SHP77 treated with DMSO at 0.1 percent for 48 hours (cell line): ENCODE data around the gene PHC1.
"Not testable (repeated sequence)": the region's sequence is repeated elsewhere in the genome, so short reads cannot be mapped to it uniquely, and the experiment has no call there.

Experiments
- DNase-seq: peaks from one replicate; lab custom pipeline; 2025; lab: John Stamatoyannopoulos, UW

Gene PHC1

DNA sequence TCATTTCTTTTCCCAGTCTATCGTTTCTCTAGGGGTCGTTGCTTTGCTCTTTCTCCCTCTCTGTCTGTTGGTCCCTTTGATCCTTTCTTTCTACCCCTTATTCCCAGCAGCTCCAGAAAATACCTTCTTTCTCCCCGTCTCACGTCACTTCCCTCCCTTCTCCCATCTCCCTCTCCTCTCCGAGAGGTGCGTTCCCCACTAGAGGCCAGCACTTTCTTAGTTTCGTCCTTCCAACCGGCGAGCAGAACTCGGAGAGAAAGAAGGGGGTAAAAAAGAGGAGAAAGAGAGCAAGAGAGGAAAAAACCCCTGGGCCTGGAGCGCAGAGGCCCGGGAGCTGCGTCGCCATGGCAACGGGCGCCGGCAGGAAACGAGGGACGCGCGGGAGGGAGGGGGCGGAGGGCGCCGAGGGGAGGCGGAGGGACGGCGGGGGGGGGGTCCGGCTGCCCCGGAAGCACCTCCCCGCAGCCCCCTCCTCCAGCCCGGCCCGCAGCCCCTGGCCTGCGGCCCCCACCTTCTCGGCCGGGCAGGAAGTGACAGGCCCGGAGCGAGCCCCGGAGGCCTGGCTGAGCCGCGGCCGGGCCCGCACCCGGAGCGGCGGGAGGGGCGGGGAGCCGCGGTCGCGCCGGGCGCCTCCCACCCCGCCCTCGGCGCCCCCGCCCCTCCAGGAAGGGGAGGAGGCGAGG, at the start of gene PHC1:
Gene PHC1, plus strand, starts transcription at position 477 of the 683 bp plus-strand sequence. CDS start 3,169 bp downstream, outside the sequence.
- not testable (repeated sequence) for DNase-seq

DNA sequence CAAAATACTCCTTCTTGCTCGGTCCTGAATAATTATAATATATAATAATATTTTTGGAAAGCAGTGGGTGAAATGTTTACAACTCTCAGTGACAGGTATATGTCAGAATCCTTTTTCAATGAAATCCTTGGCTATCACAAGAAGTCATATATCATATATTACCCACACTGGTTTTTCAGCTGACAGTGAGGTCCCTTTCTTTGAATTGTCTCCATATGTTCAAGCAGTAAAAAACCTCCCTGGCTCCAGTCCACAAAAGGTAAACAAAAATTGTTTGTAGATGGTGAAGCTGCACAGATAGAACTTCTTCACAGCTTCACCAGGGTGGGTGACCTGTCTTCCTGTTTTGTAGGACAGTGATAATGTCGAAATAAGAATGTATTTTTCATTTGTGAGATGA, 47.9 kb upstream of the PHC1 start:
- no peak for DNase-seq

DNA sequence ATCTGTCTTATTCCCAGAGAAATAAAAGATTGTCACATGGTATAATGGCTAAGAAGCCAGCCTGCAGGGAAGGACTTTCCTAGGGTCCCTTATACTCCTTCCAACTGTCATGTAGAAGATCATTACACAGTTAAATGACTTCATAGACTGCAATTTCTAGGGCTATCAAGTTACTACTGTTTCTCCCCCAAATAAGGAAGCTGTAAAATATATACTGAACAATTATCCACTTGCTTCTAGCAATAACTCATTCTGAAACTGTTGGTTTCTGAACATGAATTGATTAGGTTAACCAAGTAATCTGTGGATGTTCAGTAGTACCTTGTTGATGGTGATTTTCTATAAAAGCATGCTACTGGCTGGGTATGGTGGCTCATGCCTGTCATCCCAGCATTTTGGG, 47.3 kb upstream of the PHC1 start:
- DNase-seq, result no peak

DNA sequence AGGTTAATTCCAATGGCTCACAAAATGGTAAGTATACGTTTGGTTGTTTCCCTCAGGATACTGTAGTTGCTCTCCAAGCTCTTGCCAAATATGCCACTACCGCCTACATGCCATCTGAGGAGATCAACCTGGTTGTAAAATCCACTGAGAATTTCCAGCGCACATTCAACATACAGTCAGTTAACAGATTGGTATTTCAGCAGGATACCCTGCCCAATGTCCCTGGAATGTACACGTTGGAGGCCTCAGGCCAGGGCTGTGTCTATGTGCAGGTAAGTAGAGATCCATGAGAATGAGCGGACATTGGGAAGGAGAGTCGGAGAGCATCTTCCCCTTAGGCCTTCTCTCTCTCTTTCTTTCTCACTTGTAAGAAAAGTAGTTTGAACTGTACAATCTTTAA, 46.5 kb upstream of the PHC1 start:
- DNase-seq, result no peak

DNA sequence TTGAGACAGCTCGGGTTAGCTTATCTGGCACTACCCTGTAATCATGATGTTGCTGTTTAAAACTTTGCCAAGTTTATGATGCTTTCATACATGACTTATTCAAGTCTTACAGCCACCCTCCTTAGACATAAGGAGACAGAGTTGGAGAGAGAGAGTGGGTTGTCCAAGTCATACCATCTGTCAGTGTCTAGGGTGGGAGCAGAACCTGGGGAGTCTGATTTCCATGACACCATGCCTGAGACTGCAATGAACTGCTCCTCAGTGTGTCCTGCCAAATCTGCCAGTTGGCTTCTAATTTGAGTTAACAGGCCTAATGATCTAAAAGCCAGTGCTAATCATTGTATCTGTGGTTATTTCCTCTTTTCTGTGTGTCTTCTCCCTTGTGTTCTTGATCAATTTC, 43.7 kb upstream of the PHC1 start:
- DNase-seq, result no peak

DNA sequence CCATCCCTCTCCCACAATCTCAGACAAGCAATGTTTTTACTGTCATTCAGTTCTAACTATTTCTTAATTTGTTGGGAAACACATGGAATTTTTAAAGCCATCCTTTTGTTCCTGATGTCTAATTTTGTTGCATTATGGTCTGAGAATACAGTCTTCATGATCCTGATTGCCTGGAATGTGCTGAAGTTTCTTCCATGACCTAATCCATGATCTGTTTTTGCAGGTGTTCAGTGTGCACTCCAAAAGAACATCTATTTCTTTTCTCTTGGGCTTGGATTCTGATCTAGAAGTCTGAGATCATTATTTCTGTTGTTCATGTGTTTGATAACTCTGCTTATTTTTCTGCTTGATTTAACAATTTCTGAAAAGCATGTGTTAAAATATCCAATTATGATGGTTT, 43.2 kb upstream of the PHC1 start:
- DNase-seq, result no peak

DNA sequence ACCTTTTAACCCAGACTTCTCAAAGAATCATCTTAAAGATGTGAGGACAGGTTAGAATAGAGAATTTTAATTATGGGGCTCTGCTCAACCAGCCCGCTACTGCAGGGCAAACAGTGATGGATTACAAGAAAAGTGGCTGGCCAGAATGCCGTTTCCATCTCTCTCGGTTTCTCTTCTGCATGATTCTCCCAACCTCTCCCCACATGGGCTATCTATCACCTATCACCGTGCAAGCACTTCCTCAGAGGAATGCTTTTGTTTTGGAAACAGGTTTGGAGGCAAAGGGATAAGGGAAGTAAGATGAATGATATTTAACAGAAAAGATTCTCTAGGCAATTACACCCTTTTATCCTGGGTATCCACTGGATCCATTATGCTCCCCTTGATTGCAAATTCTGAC, 37.4 kb upstream of the PHC1 start:
- no peak for DNase-seq

DNA sequence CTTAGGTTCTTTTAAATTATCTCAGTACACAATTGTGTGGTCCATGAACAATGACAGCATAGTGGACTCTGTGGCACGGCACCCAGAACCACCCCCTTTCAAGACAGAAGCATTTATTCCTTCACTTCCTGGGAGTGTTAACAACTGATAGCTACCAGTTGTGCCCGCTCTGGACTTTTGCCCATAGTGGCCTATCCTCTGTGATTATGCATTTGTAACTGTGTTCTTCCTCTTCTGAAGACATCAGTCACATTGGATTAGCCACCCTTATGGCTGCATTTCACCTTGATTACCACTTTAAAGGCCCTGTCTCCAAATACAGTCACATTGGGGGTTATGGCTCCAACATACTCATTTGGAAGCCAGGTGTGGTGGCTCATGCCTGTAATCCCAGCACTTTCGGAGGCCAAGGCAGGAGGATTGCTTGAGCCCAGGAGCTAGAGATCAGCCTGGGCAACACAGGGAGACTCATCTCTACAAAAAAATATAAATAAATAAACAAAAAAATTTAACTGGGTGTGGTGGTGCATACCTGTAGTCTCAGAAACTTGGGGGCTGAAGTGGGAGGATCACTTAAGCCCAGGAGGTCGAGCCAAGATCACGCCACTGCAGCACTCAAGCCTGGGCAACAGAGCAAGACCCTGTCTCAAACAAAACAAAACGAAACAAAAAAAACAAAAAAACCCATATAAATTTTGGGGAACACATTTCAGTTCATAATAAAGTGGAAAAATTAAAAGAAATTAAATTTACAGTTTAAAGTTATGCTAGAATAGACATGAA, 27.6 kb upstream of the PHC1 start:
- DNase-seq, result no peak

DNA sequence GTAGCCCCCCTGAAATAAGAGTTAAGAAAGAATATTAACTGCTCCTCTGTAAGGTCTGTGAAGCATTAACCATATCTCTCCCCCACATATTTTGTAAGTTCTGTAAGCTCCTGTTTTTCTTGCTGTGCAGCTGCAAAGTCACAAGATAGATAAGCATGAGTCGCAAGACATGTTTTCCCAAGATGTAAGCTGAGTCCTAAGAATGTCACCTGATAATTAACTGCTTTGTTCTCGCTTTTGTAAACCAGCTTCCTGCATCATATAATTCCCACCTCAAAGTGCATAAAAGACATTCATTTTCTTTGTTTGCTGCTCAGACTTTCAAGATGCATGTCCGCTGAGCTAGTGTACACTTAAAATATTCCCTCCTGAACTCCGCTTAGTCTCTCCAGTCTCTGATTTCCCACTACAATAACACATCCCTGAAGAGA, 27.0 kb upstream of the PHC1 start:
- no peak for DNase-seq

DNA sequence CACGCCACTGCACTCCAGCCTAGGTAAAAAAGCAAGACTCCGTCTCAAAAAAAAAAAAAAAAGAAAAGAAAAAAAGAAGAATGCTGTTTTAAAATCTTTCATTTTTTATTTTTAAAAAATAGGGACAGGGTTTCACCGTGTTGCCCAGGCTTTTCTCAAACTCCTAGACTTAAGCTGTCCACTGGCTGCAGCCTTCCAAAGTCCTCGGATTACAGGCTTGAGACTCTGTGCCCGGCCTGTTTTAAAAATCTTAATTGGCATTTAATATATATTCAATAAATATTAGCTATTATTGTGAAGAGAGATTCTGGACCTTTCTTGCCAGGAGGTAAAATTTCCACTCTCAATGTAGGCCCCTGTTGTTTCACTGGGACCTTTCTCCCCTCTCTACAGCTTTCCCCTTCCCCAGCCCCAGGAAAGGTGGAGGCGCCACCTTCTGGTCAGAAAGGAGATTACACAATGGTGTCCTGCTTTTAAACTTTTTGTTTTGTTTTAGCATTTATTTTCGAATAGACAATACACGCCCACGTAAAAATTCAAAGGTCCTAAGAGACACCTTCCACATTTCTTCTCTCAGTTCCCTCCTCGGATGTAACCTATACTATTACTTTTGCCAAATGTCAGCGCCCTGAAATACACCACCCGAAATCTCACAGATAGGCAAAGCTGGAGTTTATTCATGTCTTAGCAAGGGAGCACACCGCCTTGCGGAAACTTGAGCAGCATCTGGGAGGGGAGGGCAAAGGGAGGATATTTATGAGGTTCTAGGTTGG, 23.8 kb upstream of the PHC1 start:
- DNase-seq, result no peak

DNA sequence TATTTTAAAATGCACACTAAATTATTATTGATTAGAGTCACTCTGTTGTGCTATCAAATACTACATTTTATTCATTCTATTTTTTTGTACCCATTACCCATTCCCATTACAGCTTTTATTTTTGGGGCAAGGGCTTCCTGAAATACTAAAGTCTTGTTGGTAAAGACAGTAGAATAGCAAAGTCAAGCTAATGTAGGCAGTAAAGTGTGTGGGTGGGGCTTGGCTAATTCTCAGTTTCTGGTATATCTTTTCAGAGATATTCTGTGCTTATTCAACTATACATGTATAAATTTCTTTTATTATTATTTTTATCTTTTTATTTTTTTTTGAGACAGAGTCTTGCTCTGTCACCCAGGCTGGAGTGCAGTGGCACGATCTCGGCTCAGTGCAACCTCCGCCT, 22.3 kb upstream of the PHC1 start:
- DNase-seq, result no peak

DNA sequence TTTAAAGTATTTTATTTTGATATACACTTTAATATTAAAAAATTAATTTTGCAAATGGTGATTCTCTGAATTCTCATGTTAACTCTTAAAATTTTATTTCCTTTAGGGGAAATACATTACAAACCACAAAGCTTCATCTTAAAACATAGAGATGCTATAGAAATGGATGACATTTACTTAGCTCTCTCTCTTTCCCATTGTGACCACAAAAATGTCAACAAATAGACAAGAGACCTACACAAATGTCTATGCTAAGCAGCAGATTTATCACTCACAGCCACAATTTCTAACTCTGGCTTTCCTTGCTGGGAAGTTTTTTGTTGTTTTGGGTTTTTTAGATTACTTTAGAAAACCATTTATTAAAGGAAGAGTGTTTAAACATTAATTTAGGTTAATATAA, 19.9 kb upstream of the PHC1 start:
- DNase-seq, result no peak

DNA sequence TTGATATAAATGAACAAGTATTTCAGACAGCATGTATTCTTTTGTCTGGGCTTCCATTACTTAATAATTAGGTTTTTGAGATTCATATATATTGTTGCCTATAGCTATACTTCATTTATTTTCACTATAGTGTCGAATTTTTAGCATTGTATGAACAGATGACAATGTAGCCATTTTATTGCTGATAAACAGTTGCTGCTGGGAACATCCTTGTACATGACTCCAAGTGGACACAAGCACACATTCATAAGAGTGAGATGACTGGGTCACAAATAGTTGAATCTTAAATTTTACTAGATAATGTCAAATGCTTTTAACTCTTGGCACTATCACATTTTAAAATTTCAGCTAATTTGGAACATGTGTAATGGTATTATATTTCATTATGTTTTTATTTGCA, 19.3 kb upstream of the PHC1 start:
- no peak for DNase-seq

DNA sequence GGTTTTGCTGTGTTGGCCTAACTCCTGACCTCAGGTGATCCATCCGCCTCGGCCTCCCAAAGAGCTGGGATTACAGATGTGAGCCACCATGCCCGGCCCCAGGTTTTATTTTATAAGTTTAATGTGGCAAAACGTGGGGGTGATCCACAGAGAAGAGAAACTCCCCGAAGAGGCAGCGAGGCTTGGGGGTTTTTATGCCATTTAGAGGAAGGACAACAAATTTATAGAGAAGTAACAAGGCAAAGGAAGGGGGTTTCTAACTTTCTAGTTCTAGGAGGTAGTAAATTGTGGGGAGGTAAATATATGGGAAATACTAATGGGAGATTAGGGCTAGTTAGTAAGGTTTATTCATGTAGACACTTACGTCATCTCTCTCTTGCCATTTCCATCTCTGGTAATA, 17.2 kb upstream of the PHC1 start:
- no peak for DNase-seq

DNA sequence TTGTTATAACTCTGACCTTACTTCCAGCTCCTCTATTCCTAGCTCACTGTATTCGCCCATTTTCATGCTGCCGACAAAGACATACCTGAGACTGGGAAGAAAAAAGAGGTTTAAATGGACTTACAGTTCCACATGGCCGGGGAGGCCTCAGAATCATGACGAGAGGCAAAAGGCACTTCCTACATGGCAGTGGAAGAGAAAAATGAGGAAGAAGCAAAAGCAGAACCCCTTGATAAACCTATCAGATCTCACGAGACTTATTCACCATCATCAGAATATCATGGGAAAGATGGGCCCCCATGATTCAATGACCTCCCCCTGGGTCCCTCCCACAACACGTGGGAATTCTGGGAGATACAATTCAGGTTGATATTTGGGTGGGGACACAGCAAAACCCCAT, 14.5 kb upstream of the PHC1 start:
- DNase-seq, result no peak

DNA sequence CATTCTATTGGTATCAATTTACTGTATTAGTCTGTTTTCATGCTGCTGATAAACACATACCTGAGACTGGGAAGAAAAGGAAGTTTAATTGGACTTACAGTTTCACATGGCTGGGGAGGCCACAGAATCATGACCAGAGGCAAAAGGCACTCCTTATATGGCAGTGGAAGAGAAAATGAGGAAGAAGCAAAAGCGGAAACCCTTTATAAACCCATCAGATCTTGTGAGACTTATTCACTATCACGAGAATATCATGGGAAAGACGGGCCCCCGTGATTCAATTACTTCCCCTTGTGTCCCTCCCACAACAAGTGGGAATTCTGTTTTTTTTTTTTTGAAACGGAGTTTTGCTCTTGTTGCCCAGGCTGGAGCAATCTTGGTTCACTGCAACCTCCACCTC, 11.6 kb upstream of the PHC1 start:
- DNase-seq, result not testable (repeated sequence)

DNA sequence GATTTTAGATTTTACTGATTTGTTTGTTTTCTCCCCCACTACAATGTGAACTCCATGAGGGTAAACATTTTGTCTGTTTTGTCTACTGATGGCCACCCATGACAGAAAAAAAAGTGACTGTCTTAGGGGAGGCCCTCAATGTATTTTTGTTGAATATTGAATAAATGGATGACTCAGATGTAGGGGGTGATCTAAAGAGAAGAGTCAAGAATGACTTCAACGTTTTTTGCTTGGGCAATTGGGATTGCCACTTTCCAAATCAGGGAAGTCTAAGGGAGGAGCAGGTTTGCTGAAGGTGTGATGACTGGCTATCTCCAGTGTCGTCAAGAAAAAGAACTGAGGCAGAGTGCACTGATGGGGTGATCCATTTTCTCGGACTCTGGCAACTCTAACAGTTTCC, 10.7 kb upstream of the PHC1 start:
- DNase-seq, result no peak

DNA sequence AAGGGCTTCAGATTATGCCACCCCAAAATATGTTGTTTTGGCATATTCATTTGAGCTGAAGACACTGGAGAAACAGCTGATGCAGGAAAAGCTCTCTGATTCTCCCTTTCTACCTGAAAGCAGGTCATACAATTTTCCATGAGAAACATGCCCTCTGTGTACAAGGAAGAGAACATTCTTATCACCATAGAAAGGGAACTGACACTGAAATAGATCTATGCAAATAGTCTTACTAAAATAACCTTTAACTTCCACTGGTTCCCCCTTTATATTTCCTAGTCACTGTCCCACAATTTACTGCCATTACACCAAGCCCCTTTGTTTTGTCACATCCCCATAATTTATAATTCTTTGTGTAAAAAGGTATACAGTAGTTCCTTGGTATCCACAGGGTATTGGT, 9.6 kb upstream of the PHC1 start:
- no peak for DNase-seq

DNA sequence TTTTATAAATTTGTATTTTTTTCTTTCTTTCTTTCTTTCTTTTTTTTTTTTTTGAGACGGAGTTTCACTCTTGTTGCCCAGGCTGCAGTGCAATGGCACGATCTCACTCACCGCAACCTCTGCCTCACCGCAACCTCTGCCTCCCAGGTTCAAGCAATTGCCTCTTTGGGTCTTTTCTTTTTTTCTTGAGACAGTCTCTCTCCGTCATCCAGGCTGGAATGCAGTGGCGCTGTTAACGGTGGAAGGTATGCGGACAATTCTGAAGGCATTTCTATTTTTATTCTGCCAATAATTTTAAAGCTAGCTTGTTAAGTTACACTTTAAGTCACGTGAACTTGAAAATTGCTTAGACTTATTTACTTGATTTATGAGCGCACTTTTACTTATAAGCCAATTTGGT, 8.8 kb upstream of the PHC1 start:
- DNase-seq, result no peak

DNA sequence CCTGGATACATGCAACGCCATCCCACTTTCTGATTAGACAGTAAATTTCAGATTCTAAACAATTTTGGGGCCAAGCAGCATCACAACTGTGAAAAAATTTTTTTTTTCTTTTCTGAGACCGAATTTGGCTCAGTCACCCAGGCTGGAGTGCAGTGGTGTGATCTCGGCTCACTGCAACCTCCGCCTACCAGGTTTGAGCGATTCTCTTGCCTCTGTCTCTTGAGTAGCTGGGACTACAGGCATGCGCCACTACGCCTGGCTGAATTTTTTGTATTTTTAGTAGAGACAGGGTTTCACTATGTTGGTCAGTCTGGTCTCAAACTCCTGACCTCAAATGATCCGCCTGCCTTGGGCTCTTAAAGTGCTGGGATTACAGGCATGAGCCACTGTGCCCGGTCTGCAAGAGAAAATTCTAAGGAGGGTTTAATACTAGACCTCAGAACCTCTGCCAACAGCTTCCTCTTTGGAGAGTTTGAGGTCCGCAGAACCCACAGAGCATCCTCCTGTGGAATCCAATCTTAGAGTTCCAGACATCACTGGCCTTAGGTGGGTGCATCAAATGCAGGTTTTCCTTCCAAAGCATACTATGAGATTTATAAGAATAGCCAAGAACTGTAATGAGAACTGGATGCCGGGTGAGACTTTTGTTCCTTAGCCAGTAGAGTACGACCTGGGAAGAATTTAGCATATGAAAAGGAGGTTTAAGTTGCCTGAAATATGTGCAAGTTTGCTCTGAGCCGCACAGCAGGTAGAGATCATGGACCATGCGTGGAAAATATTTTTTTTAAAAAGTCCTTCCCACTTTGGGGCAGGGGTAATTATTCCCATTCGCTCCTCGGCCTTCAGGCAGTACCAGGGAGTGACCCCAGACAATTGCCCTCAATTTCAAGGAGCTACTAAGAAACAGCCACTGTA, 7.8 kb upstream of the PHC1 start:
- no peak for DNase-seq

DNA sequence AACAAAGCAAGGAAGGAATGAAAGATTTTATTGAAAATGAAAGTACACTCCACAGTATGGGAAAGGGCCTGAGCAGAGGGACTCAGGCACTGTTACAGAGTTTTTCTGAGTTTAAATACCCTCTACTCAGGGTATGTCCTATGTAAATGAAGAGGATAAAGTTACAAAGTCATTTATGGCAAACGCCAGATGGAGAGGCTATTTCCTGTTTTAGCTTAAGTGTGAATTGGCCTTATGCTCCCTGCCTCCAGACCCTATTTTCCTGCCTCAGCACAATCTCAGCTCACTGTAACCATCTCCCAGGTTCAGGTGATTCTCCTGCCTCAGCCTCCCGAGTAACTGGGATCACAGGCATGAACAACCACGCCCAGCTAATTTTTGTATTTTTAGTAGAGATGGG, 6.8 kb upstream of the PHC1 start:
- no peak for DNase-seq

DNA sequence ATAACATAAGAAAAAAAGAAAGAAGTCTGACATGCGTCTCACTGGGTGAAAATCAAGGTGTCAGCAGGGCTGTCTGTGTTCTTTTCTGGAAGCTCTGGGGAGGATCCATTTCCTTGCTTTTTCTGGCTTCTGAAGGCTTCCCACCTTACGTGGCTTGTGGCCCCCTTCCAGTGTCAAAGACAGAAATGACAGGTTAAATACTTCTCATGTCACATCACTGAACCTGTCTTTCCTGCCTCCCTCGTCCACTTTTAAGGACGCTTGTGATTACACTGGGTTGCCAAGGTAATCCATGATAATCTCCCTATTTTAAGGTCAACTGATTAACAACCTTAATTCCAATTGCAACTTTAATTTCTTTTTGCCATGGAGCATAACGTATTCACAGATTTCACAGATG, 4.6 kb upstream of the PHC1 start:
- no peak for DNase-seq
